Activated CD4-positive, alpha-beta T cell treated with anti-CD3 and anti-CD28 coated beads for 36 hours (primary cell): Measurements from ENCODE around the gene RER1. TPM values are rescaled to one million over a fixed set of nuclear protein-coding genes. Genes with fewer than 3 reads are reported as not detected.

Experiments
- ATAC-seq: fragments of 200-7000 bp; cut with Tn5 transposase; one replicate; pipeline ENCODE4 v1.10.0; 2021; ENCODE audit warnings: mild to moderate bottlenecking, moderate library complexity
- CTCF ChIA-PET: fragments of 350-600 bp; sonication (Branson Sonifier 250); formaldehyde crosslinking; loops from one replicate; lab custom pipeline; 2021; ENCODE audit warnings: antibody characterized with exemption; lab: Charles Lee
- POLR2A ChIA-PET: fragments of 350-600 bp; sonication (Branson Sonifier 250); formaldehyde crosslinking; loops from one replicate; lab custom pipeline; 2021; ENCODE audit warnings: antibody characterized with exemption, inconsistent platforms; lab: Charles Lee
- DNase-seq: peaks from one replicate; pipeline ENCODE4 v3.0.0-alpha.2; 2020
- H3K27ac Mint-ChIP-seq: one replicate; pipeline ENCODE4 v1.8.0; 2021; ENCODE audit warnings: mixed read lengths
- H3K27me3 Mint-ChIP-seq: one replicate; pipeline ENCODE4 v1.8.0; 2021; ENCODE audit warnings: mixed read lengths
- H3K36me3 Mint-ChIP-seq: one replicate; pipeline ENCODE4 v1.8.0; 2021; ENCODE audit warnings: low read depth, mixed read lengths
- H3K4me1 Mint-ChIP-seq: one replicate; pipeline ENCODE4 v1.8.0; 2021; ENCODE audit warnings: mixed read lengths
- H3K4me3 Mint-ChIP-seq: one replicate; pipeline ENCODE4 v1.8.0; 2021; ENCODE audit warnings: mild to moderate bottlenecking, moderate library complexity, mixed read lengths
- H3K9me3 Mint-ChIP-seq: one replicate; pipeline ENCODE4 v1.8.0; 2021; ENCODE audit warnings: low read depth, mixed read lengths
- intact Hi-C, 2 experiments: fragments of 100-400 bp; cut with DNase I in 1 of 2; cut with micrococcal nuclease in 1 of 2; formaldehyde crosslinking; loops; one replicate each; pipeline versions ENCODE4 v1.14.2 to v1.15.1; 2022 to 2024; cut with DNase I, micrococcal nuclease
- total RNA-seq, 2 experiments: library from RNA; stranded (reverse); gene quantifications; one replicate each; pipeline ENCODE4 v1.2.3, GENCODE V29; 2021

RER1 gene
- total RNA-seq, 2 experiments from 2014 or later: 146 to 152 TPM

DNA sequence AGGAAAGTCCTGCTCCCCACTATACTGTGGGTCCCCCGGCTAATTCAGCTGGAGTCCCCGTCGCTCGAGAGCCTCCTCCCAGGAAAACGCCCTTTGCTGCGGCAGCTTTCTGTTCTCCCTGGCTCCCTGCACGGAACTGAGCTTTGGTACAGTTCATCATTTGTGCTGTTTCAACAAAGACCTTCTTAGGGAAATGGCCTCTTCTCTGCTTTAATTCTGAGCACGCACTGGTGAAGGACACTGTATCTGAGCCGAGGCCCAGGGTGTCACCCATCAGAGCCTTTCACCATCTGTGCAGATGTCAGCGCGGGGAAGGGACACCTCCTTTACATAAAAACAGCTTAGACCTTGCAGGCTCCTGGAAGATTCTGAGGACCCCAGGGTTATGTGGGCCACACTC lies 34.3 kb downstream of the RER1 start:
- POLR2A ChIA-PET: no interaction called here
- Mint-ChIP-seq H3K27ac (no peak overlapping the region), H3K36me3 (no peaks in the 10 kb centered on the region), H3K4me1 (no peaks in the 10 kb centered on the region), H3K4me3 (no peak overlapping the region), H3K9me3 (peaks cover 5% of the 10 kb centered on the region), H3K27me3 (no peaks in the 10 kb centered on the region)
- DNase-seq: no peak
- intact Hi-C loops: loop anchor here in 1 of 2 experiments (5.0 kb wide), 1 partner anchor 351 kb away; no protein-coding TSS in a partner anchor
- CTCF ChIA-PET: interaction anchor here (0.6 kb wide), 2 partner anchors 18 to 972 kb away, joined by 3 read pairs; no protein-coding TSS in a partner anchor
- ATAC-seq: no peak

DNA sequence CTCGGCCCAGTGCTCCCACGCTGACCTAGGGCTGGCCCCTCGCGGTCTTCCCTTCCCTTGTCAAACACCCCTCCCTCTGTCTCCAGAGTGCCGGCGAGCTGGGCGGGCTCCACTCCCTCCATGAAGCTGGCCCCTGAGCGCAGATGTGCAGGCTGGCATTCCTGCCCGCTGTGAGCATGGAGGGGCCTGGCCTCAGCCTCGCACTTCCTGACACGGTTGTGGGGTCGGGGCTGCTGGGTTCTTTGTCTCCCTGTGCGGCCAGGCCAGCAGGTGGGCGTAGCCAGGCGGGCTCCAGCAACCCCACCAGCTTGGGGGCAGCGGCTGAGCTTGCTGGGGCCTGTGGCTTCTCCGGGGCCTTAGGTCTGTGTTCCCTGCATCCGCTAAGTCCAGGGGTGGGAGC lies 34.9 kb downstream of the RER1 start:
- intact Hi-C loops: loop anchor here in 1 of 2 experiments (5.0 kb wide), 1 partner anchor 351 kb away; no protein-coding TSS in a partner anchor
- POLR2A ChIA-PET: no interaction called here
- CTCF ChIA-PET: interaction anchor here (0.6 kb wide), 1 partner anchor 971 kb away, joined by 3 read pairs; no protein-coding TSS in a partner anchor
- Mint-ChIP-seq H3K27me3 (no peaks in the 10 kb centered on the region), H3K4me1 (no peaks in the 10 kb centered on the region), H3K4me3 (no peak overlapping the region), H3K27ac (no peak overlapping the region), H3K9me3 (peaks cover 5% of the 10 kb centered on the region), H3K36me3 (no peaks in the 10 kb centered on the region)
- DNase-seq (no peak), ATAC-seq (no peak)

DNA sequence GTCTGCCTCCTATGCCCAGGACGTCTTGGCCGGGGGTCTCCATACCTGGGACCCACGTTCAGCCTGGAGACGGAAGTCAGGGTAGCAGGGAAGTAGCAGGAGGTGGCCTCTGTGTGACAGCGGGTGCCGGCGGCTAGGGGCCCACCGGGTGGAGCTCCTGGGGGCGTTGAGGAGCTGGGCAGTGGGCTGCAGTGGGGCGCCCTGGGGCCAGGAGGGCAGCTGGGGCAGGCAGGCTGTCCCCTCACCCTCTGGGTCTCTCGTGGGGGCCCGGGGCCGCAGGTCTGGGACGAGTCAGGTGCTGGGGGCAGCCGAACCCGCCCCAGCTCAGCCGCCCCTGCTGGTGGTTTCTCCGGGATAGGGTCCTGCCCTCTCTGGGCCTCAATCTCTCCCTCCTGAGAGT lies 35.4 kb downstream of the RER1 start:
- Mint-ChIP-seq H3K36me3 (no peaks in the 10 kb centered on the region), H3K4me3 (no peak overlapping the region), H3K4me1 (no peaks in the 10 kb centered on the region), H3K27ac (no peak overlapping the region), H3K27me3 (no peaks in the 10 kb centered on the region), H3K9me3 (peaks cover 5% of the 10 kb centered on the region)
- ChIA-PET CTCF (no interaction called here), POLR2A (no interaction called here)
- DNase-seq: no peak
- intact Hi-C loops: loop anchor here in 1 of 2 experiments (5.0 kb wide), 1 partner anchor 350 kb away; no protein-coding TSS in a partner anchor
- ATAC-seq: no peak

DNA sequence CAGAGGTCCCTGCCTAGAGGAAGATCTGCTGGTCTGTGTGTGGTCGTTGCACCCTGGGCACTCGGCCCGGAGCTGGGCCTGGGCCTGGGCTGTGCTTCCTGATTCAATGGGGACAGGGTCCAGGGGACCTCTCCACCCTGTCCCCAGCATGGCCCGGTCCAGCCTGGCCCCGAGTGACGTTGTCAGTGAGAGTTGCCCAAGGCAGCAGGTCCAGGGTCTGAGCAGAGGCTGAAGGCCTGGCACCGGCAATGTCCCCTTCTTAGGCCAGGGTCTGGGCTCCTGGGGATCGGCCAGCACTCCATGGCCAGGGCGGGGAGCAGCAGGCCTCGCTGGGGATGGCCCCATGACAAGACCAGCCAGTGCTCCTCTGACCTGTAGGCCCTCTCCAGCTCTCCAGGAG lies 36.3 kb downstream of the RER1 start:
- DNase-seq: no peak
- H3K27ac Mint-ChIP-seq: no peak overlapping the region
- H3K9me3 Mint-ChIP-seq: peaks cover 5% of the 10 kb centered on the region
- H3K4me3 Mint-ChIP-seq: no peak overlapping the region
- H3K4me1 Mint-ChIP-seq: no peaks in the 10 kb centered on the region
- no peaks in the 10 kb centered on the region for H3K27me3 Mint-ChIP-seq
- intact Hi-C loops: loop anchor here in 1 of 2 experiments (5.0 kb wide), 1 partner anchor 349 kb away; no protein-coding TSS in a partner anchor
- POLR2A ChIA-PET: no interaction called here
- ATAC-seq: no peak
- CTCF ChIA-PET: no interaction called here
- no peaks in the 10 kb centered on the region for H3K36me3 Mint-ChIP-seq

DNA sequence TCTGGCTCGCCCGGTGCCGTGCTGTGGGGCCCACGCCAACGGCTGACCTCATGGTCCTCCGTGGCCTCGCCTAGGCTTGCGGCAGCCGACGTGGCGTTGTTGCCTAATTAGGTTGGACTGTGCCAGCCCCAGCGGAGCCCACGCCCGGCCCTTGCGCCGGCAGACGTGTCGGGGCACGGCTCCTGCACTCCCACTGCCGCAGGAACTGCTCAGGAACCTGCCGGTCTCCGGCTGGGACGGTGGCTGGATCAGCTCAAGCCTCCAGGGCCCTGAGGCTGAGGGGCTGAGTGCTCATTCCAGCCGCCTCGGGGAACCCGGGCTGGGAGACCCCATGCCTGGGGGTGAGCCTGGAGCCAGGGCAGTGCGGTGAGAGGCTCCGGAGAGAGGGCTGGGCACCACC lies 36.8 kb downstream of the RER1 start:
- H3K27ac Mint-ChIP-seq: no peak overlapping the region

DNA sequence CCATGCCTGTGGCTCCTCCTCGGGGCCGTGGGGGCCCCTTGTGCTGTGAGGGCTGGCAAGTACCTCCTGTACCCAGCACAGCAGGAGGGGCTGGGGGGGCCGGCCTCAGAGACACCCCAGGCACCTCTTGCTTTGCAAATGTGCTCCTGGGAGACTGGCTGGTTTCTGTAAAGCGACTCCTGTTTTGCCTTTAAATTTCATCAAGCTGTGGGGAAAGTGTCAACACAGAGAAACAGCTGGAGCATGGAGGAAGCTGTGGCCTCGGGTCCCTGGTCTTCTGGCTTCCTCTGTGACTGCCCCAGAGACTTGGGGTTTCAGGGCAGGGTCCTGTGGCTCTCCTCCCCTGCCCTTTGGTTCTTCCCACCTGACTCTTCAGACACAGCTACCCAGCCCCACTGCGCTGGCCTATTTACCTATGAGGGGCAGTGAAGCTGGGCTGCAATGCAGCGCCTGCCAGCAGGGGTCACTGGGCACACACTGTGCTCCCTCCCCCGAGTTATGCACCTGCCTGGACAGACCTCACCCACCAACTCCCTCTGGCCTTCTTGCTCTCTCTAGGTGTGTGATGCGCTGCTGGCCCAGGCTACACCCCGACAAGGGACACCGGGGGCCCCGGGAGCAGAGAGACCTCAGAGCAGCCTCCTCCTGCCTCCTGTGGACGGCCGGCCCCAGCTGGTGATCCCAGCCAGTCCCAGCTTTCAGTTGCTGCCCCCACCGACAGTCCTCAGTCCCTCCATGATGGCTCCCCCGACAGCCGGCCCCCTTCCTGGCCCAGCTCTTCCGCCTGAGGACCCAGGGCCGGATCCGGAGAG lies 38.3 kb downstream of the RER1 start:
- ChIA-PET POLR2A (interaction anchor here (0.6 kb wide), 1 partner anchor 141 kb away, joined by 3 read pairs; no protein-coding TSS in a partner anchor), CTCF (interaction anchor here (0.6 to 1.1 kb wide), 4 partner anchors 33 to 255 kb away, joined by 3 to 4 read pairs (median 3); no protein-coding TSS in a partner anchor)
- intact Hi-C loops: loop anchor here in 1 of 2 experiments (5.0 kb wide), 1 partner anchor 347 kb away; no protein-coding TSS in a partner anchor
- DNase-seq (peak; percentile 61), ATAC-seq (peak; percentile 44)
- Mint-ChIP-seq H3K27ac (no peak overlapping the region), H3K27me3 (no peaks in the 10 kb centered on the region), H3K36me3 (no peaks in the 10 kb centered on the region), H3K9me3 (peaks cover 2% of the 10 kb centered on the region), H3K4me3 (no peak overlapping the region), H3K4me1 (no peaks in the 10 kb centered on the region)

More for the DNA sequence above, 36.8 kb downstream of the RER1 start:
- ChIA-PET POLR2A (no interaction called here), CTCF (no interaction called here)
- ATAC-seq: no peak
- H3K4me1 Mint-ChIP-seq: no peaks in the 10 kb centered on the region
- no peak for DNase-seq
- peaks cover 2% of the 10 kb centered on the region for H3K9me3 Mint-ChIP-seq
- H3K4me3 Mint-ChIP-seq: no peak overlapping the region
- H3K36me3 Mint-ChIP-seq: no peaks in the 10 kb centered on the region
- no peaks in the 10 kb centered on the region for H3K27me3 Mint-ChIP-seq
- intact Hi-C loops: loop anchor here in 1 of 2 experiments (5.0 kb wide), 1 partner anchor 349 kb away; no protein-coding TSS in a partner anchor

DNA sequence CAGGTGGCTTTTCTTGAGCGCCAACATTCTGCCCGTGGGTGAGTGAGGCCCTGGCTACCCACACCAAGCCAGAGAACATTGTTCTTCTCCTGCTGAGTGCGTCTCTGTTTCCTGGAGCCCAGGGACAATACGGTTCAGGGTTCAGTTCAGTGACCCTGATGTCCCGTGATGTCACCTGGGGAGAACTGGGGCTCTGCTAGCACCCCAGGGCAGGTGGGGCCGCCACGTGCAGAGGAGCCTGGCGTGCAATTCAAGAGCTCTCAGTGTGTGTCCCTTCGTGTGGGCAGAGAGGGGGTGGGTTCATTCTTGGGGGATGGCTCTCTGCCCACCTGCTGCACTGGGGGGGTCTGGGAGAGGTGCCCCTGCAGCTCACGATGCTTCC lies 38.9 kb downstream of the RER1 start:
- peaks cover 2% of the 10 kb centered on the region for H3K9me3 Mint-ChIP-seq
- H3K27me3 Mint-ChIP-seq: no peaks in the 10 kb centered on the region
- no peak overlapping the region for H3K4me3 Mint-ChIP-seq
- POLR2A ChIA-PET: interaction anchor here (0.6 to 0.7 kb wide), 2 partner anchors 96 to 140 kb away, joined by 3 read pairs; partner anchors contain the start of gene PANK4
- no peak for DNase-seq
- intact Hi-C loops: no loop called here
- no peaks in the 10 kb centered on the region for H3K36me3 Mint-ChIP-seq
- CTCF ChIA-PET: interaction anchor here (1.1 kb wide), 2 partner anchors 12 to 256 kb away, joined by 3 read pairs; no protein-coding TSS in a partner anchor
- no peaks in the 10 kb centered on the region for H3K4me1 Mint-ChIP-seq
- no peak for ATAC-seq
- H3K27ac Mint-ChIP-seq: no peak overlapping the region

DNA sequence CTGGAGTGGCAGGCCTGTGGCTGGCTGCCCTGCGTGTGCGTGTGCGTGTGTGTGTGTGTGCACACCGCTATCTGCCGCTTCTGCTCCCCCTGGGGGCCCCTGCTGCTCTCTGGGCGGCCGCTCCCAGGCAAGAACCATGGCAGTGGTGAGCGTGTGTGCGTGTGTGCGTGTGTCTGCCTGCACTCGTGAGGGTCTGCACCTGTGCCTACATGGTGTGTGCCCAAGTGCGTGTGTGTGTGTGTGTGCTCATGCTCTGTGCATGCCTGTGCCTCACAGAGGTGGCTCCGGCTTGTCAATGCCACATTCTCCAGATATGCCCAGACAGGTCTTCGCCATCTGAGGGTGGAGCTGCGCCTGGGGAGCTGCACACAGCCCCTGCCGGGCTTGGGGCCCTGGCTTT lies 39.5 kb downstream of the RER1 start:
- Mint-ChIP-seq H3K9me3 (peaks cover 2% of the 10 kb centered on the region), H3K27ac (no peak overlapping the region), H3K4me1 (no peaks in the 10 kb centered on the region), H3K27me3 (no peaks in the 10 kb centered on the region), H3K36me3 (no peaks in the 10 kb centered on the region), H3K4me3 (no peak overlapping the region)
- POLR2A ChIA-PET: interaction anchor here (0.6 to 0.7 kb wide), 2 partner anchors 95 to 206 kb away, joined by 3 to 4 read pairs; partner anchors contain the start of gene PANK4
- DNase-seq (no peak), ATAC-seq (no peak)
- CTCF ChIA-PET: interaction anchor here (1.1 kb wide), 2 partner anchors 11 to 257 kb away, joined by 3 read pairs; no protein-coding TSS in a partner anchor
- intact Hi-C loops: no loop called here

DNA sequence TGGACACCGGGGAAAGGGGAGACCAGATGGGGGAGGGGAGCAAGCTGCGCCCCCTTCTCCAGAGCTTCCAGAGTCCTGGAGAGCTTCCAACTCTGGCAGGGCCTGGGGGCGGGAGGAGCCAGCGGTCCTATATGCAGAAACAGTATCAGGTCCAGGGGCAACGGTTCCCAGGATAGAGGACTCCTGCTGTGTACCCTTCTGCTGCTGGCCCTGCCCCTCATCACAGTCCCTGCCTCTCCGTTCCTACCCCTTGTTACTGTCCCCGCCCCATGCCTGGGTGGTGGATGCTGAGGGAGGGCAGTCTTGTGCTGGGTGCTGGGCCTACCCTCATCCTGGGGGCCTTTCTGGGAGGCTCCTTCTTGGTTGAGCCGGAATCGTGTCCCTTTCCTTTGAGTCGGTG lies 39.9 kb downstream of the RER1 start:
- DNase-seq: no peak
- Mint-ChIP-seq H3K27ac (no peak overlapping the region), H3K4me1 (no peaks in the 10 kb centered on the region), H3K9me3 (peaks cover 2% of the 10 kb centered on the region), H3K4me3 (no peak overlapping the region), H3K36me3 (no peaks in the 10 kb centered on the region), H3K27me3 (no peaks in the 10 kb centered on the region)
- CTCF ChIA-PET: interaction anchor here (1.1 kb wide), 2 partner anchors 11 to 257 kb away, joined by 3 read pairs; no protein-coding TSS in a partner anchor
- POLR2A ChIA-PET: interaction anchor here (0.6 kb wide), 1 partner anchor 206 kb away, joined by 4 read pairs; no protein-coding TSS in a partner anchor
- no peak for ATAC-seq
- intact Hi-C loops: no loop called here

DNA sequence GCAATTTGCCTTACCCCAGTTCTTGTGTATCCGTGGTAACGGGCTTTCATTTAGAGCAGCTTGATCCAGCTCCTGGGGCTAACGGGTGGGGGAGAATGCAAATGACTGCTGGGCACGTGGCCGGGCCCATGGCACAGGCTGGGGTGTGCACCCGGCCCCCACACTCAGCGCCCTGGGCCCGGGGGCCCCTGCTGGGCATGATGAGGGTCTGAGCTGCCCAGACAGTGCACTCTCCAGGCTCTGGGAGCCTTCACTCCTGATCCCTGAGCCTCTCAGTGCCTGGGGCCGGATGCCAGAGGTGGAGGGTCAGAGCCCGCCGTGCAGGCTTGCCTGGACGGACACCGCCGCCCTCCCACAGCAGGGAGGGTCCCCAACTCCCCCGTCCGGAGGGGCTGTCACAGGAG lies 40.8 kb downstream of the RER1 start:
- no peak overlapping the region for H3K27ac Mint-ChIP-seq
- no peak overlapping the region for H3K4me3 Mint-ChIP-seq
- DNase-seq (no peak), ATAC-seq (no peak)
- no peaks in the 10 kb centered on the region for H3K4me1 Mint-ChIP-seq
- no peaks in the 10 kb centered on the region for H3K27me3 Mint-ChIP-seq
- H3K9me3 Mint-ChIP-seq: peaks cover 2% of the 10 kb centered on the region
- intact Hi-C loops: no loop called here
- CTCF ChIA-PET: no interaction called here
- POLR2A ChIA-PET: no interaction called here
- H3K36me3 Mint-ChIP-seq: no peaks in the 10 kb centered on the region

DNA sequence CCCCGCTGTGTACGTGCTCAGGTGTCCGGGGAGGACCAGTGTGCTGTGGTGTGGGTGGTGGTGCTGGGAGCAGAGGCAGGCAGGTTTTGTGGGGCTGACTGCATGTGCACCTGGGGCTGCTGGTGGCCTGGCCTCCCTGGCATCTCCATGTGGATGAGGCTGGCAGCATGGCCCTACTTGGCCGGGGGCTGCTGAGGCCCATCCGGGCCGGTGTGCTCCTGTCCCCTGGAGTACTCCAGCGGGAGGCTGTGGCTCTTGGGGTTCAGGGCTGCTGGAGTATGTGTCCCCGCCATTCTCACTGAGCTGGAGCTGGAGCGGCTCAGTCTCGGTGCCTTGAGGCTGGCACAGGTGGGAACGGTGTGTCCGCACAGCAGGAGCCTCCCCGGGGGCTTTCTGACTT lies 41.6 kb downstream of the RER1 start:
- Mint-ChIP-seq H3K27ac (no peak overlapping the region), H3K4me3 (no peak overlapping the region), H3K9me3 (peaks cover 2% of the 10 kb centered on the region), H3K4me1 (no peaks in the 10 kb centered on the region), H3K27me3 (no peaks in the 10 kb centered on the region), H3K36me3 (no peaks in the 10 kb centered on the region)
- no peak for DNase-seq
- POLR2A ChIA-PET: no interaction called here
- no peak for ATAC-seq
- CTCF ChIA-PET: no interaction called here
- intact Hi-C loops: no loop called here
